Esophagus (tissue), 2 donors: ENCODE measurements around the gene TLN1. TPM values are rescaled to one million over a fixed set of nuclear protein-coding genes. Genes with fewer than 3 reads are reported as not detected.
A peak's percentile ranks its signal among the peaks of the same experiment; 100 is the strongest.

Experiments used
- H3K27ac ChIP-seq, 2 donors: one replicate each; pipeline ENCODE4 v1.5.1; 2013; ENCODE audit warnings: low read depth in 2 of 2, mild to moderate bottlenecking in 2 of 2, inconsistent platforms in 1 of 2, low read length in 1 of 2, moderate library complexity in 1 of 2
- H3K27me3 ChIP-seq, 2 donors: one replicate each; pipeline ENCODE4 v1.6.1; 2013; ENCODE audit warnings: low read length in 2 of 2, control low read depth in 1 of 2, mild to moderate bottlenecking in 1 of 2; ENCODE audit not compliant: insufficient read depth in 2 of 2, control insufficient read depth in 1 of 2
- H3K36me3 ChIP-seq, 2 donors: one replicate each; pipeline ENCODE4 v1.6.1; 2013; ENCODE audit warnings: low read length in 1 of 2; ENCODE audit not compliant: control insufficient read depth in 2 of 2, insufficient read depth in 2 of 2
- H3K4me1 ChIP-seq, 2 donors: one replicate each; pipeline ENCODE4 v1.6.1; 2013; ENCODE audit warnings: low read length in 1 of 2; ENCODE audit not compliant: control insufficient read depth in 2 of 2, insufficient read depth in 2 of 2
- H3K4me3 ChIP-seq, 2 donors: one replicate each; pipeline ENCODE4 v1.5.1; 2013; ENCODE audit warnings: low read length in 2 of 2, mild to moderate bottlenecking in 2 of 2, low read depth in 1 of 2, moderate library complexity in 1 of 2
- H3K9me3 ChIP-seq, 2 donors: one replicate each; pipeline ENCODE4 v1.6.1; 2013; ENCODE audit warnings: mild to moderate bottlenecking in 2 of 2, low read depth in 1 of 2, low read length in 1 of 2, moderate library complexity in 1 of 2; ENCODE audit not compliant: control insufficient read depth in 2 of 2, insufficient read depth in 1 of 2
- WGBS, 2 donors: extraction: QIAGEN DNeasy Blood & Tissue Kit; methylation state at CpG; one replicate each; pipeline ENCODE4 v1.1.7; 2013; 5-methylcytosine and 5-hydroxymethylcytosine counted together
- polyA plus RNA-seq, 2 donors: library from polyadenylated mRNA; stranded (reverse); fragments of 200-250 nt; gene quantifications; one replicate each; pipeline ENCODE4 v1.2.3, GENCODE V29; 2013
- donor health status: healthy with polysubstance abuse.
- donor health status: Bipolar disorder and iron deficiency.

Gene TLN1
- polyA plus RNA-seq, 2 donors = 53.2 to 89.5 TPM

DNA sequence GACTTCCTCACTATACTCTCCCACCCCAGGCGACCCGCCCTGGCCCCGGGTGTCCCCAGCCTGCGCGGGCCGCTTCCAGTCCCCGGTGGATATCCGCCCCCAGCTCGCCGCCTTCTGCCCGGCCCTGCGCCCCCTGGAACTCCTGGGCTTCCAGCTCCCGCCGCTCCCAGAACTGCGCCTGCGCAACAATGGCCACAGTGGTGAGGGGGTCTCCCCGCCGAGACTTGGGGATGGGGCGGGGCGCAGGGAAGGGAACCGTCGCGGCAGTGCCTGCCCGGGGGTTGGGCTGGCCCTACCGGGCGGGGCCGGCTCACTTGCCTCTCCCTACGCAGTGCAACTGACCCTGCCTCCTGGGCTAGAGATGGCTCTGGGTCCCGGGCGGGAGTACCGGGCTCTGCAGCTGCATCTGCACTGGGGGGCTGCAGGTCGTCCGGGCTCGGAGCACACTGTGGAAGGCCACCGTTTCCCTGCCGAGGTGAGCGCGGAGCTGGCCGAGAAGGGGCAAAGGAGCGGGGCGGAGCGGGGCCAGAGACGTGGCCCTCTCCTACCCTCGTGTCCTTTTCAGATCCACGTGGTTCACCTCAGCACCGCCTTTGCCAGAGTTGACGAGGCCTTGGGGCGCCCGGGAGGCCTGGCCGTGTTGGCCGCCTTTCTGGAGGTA is 56.1 kb downstream of the TLN1 start:
- no peaks in the 10 kb centered on the region for H3K27me3 ChIP-seq
- peak overlapping the region; percentile 7 to 26 for H3K4me3 ChIP-seq
- H3K9me3 ChIP-seq = no peaks in the 10 kb centered on the region
- H3K27ac ChIP-seq = no peak overlapping the region
- H3K4me1 ChIP-seq = peaks cover 0 to 10% of the 10 kb centered on the region in 2 donors
- WGBS, 2 donors = 10 to 12% methylated on average over 46 to 51 of the region's 51 CpGs
- H3K36me3 ChIP-seq = no peaks in the 10 kb centered on the region

DNA sequence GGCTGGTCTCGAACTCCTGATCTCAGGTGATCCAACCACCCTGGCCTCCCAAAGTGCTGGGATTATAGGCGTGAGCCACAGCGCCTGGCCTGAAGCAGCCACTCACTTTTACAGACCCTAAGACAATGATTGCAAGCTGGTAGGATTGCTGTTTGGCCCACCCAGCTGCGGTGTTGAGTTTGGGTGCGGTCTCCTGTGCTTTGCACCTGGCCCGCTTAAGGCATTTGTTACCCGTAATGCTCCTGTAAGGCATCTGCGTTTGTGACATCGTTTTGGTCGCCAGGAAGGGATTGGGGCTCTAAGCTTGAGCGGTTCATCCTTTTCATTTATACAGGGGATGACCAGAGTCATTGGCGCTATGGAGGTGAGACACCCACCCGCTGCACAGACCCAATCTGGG is 56.8 kb downstream of the TLN1 start:
- Histone ChIP-seq H3K27me3 (no peaks in the 10 kb centered on the region), H3K27ac (no peak overlapping the region), H3K4me3 (no peak overlapping the region), H3K4me1 (peaks cover 0 to 10% of the 10 kb centered on the region in 2 donors), H3K9me3 (no peaks in the 10 kb centered on the region), H3K36me3 (no peaks in the 10 kb centered on the region)
- 43% methylated on average over 13 of the region's 13 CpGs for WGBS, 2 donors

- 54 to 62% methylated on average over 3 of the region's 3 CpGs for WGBS, 2 donors
- Histone ChIP-seq H3K4me3 (no peak overlapping the region), H3K36me3 (no peaks in the 10 kb centered on the region), H3K4me1 (peaks cover 0 to 10% of the 10 kb centered on the region in 2 donors), H3K27me3 (no peaks in the 10 kb centered on the region), H3K9me3 (no peaks in the 10 kb centered on the region), H3K27ac (no peak overlapping the region)
Measured at GRCh38 chr9:35674025-35674361, 58.0 kb downstream of the TLN1 start.

DNA sequence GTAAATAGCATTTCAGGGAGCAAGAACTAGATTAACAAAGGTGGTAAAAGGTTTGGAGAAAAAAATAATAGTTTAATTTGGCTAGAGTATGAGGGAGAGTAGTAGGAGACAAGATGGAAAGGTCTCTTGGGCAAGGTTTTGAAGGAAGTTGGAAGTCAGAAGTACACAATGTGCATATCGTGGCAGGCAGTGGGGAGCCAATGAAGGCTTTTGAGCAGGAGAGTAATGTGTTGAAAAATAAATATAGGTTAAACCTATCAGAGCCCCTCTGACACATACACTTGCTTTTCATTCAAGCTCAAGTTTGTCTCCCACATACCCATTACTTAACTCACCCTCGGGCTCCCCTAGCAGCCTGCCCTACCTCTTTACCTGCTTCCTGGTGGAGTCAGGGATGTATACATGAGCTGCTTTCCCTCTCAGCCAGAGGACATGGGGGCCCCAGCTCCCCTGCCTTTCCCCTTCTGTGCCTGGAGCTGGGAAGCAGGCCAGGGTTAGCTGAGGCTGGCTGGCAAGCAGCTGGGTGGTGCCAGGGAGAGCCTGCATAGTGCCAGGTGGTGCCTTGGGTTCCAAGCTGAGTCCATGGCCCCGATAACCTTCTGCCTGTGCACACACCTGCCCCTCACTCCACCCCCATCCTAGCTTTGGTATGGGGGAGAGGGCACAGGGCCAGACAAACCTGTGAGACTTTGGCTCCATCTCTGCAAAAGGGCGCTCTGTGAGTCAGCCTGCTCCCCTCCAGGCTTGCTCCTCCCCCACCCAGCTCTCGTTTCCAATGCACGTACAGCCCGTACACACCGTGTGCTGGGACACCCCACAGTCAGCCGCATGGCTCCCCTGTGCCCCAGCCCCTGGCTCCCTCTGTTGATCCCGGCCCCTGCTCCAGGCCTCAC is 58.6 kb downstream of the TLN1 start, which contains the start of gene CA9:
CA9 (plus strand) TSS at position 797 of the 893 bp plus-strand sequence; CDS start at position 829, 32 bp downstream.
- no peak within 1 kb of the TSS for H3K4me3 ChIP-seq
- 38% methylated on average over 10 of the region's 10 CpGs for WGBS, 2 donors
- H3K4me1 ChIP-seq = peaks cover 0 to 10% of the 10 kb centered on the region in 2 donors
- H3K9me3 ChIP-seq = no peaks in the 10 kb centered on the region
- H3K27ac ChIP-seq = peak within 1 kb of the TSS in 1 of 2 donors; percentile 18
- H3K27me3 ChIP-seq = no peaks in the 10 kb centered on the region
- no peaks in the 10 kb centered on the region for H3K36me3 ChIP-seq

DNA sequence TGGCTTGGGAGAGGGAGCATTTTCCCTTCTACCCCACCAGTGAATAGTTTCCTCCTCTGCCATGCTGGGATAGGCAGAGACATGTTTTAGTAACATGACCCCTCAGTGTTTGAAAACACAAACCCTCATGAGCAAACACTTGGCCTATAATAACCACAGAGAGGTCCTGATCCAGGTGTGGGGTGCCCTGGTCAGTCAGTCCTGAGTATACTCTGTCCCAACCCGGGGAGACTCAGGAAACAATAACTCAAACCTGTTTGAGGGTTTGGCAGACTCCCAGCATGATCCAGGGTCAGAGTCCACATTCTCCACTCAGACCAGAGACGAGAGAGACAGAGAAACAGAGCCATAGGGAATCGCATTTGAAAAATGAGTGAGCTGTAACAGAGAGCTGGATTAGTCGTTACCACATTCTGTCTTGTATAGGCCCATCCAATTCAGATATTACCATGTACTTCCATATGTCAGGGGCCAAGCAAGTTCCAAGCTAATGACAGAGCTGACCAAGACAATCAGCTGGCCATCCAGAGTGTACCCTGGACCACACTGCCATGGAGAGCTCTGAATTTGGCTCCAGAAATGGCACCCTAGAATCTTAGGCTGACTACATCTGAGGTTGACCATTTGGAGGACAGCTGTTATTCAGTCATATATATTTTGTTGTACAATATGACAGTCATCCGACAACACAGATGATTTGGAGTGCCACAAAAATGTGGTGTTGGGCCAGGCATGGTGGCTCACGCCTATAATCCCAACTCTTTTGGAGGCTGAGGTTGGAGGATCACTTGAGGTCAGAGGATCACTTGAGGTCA is 62.5 kb downstream of the TLN1 start:
- Histone ChIP-seq H3K9me3 (no peaks in the 10 kb centered on the region), H3K27ac (no peak overlapping the region), H3K36me3 (no peaks in the 10 kb centered on the region), H3K4me1 (peaks cover 3 to 10% of the 10 kb centered on the region in 2 donors), H3K4me3 (no peak overlapping the region), H3K27me3 (no peaks in the 10 kb centered on the region)
- 54 to 65% methylated on average over 6 of the region's 6 CpGs for WGBS, 2 donors

DNA sequence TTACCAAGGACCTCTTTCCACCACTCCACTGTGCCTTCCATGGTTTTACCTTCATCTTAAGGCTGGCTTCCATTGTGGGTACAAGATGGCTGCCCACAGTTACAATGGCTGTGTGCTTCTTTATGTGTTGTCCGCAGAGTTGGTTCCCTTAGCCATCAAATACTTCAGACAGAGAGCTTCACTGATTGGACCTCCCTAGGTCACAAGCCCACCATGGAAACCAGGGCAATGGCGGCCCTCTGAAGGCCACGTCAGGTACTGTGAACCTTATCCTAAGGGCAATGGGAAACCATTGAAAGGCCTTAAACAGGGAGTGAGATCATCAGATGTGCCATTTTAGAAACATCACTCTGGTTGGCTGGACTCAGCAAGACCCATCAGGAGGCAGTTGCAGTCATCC is 64.1 kb downstream of the TLN1 start:
- no peak overlapping the region for H3K27ac ChIP-seq
- peaks cover 7% of the 10 kb centered on the region in 2 donors for H3K4me1 ChIP-seq
- 95 to 98% methylated on average over 3 of the region's 3 CpGs for WGBS, 2 donors

DNA sequence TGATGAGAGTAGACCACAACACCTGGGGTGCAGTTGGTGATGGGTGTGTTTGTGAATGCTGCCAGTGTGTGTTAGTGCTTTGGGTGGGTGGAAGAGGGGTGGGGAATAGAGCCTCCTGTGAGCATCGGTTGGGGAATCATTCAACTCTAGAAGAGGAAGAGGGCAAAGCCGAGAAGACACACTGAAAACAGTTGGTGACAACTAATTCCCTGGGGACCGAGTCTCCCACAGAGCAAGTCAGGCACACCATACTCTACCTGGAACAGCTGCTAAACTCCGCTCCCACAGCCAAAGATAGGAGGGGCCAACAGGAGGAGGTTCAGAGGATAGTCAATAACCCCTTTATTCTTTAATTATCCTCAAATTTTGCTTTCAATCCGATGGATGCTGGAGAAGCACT is 65.4 kb downstream of the TLN1 start:
- Histone ChIP-seq H3K4me3 (no peak overlapping the region), H3K27me3 (no peaks in the 10 kb centered on the region), H3K36me3 (peaks cover 0 to 5% of the 10 kb centered on the region in 2 donors), H3K27ac (no peak overlapping the region), H3K9me3 (no peaks in the 10 kb centered on the region), H3K4me1 (peaks cover 7 to 13% of the 10 kb centered on the region in 2 donors)
- 86 to 90% methylated on average over 5 of the region's 5 CpGs for WGBS, 2 donors

More for the DNA sequence above, 64.1 kb downstream of the TLN1 start:
- Histone ChIP-seq H3K4me3 (no peak overlapping the region), H3K27me3 (no peaks in the 10 kb centered on the region), H3K36me3 (no peaks in the 10 kb centered on the region), H3K9me3 (no peaks in the 10 kb centered on the region)

DNA sequence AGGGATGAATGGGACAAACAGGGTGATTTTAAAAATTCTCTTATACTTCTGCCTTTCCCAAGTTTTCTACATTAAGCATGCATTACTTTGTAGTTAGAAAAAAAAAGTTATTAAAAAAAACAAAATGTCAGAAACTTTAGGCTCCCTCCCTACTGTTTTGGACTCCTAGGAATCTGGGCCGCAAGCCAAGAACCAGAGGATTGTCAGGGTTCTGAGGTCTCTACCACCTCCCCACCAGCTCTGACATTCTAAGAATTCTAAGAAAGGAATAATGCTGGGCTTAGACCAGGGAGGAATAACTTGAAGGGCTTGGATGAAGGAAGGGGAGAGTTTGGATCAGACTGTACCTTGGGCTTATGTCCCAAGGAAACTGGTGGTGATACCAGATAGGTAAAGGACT is 66.0 kb downstream of the TLN1 start:
- Histone ChIP-seq H3K4me3 (no peak overlapping the region), H3K27me3 (no peaks in the 10 kb centered on the region), H3K27ac (no peak overlapping the region), H3K9me3 (no peaks in the 10 kb centered on the region), H3K4me1 (peaks cover 7 to 13% of the 10 kb centered on the region in 2 donors), H3K36me3 (peaks cover 0 to 5% of the 10 kb centered on the region in 2 donors)
- WGBS, 2 donors = 77 to 82% methylated on average over 1 of the region's 1 CpG

DNA sequence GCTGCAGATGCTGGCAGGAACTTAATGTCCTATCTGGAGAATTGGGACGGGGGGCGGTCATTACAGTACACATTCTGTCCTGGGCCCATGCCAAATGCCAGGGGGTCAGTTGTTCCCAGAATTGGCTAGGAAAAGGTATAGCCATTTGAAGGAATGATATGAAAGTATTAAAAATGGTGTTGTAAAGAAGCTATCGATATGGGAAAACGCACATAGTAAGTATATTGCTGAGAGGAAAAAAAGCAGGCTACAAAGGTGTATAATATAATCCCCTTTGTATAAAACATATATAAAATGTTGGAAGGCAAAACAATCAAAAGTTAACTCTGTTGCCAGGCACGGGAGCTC is 66.5 kb downstream of the TLN1 start:
- WGBS, 2 donors = 18 to 21% methylated on average over 5 of the region's 5 CpGs
- Histone ChIP-seq H3K27me3 (no peaks in the 10 kb centered on the region), H3K36me3 (peaks cover 5% of the 10 kb centered on the region in 2 donors), H3K4me3 (peak overlapping the region; percentile 54 to 63), H3K4me1 (peaks cover 7 to 13% of the 10 kb centered on the region in 2 donors), H3K9me3 (no peaks in the 10 kb centered on the region), H3K27ac (peak overlapping the region; percentile 74 to 76)
